A549 (cell line): Measurements from ENCODE around the gene PHF2. TPM values are rescaled to one million over a fixed set of nuclear protein-coding genes. Genes with fewer than 3 reads are reported as not detected.

Source experiments
- ATAC-seq, 2 experiments: fragments of 200-7000 bp in 1 of 2; fragments of >200 bp in 1 of 2; cut with Nextera tagmentation in 1 of 2; cut with Tn5 transposase in 1 of 2; 3 replicates each; pipeline versions ENCODE4 v1.8.0 to v1.9.1; 2018 to 2020; ENCODE audit warnings: mild to moderate bottlenecking in 1 of 2, moderate library complexity in 1 of 2
- CTCF ChIA-PET: fragments of 300-600 bp; sonication (Branson Sonifier 250); formaldehyde crosslinking; extraction: SDS; loops from one replicate; lab custom pipeline; 2021; ENCODE audit warnings: antibody characterized with exemption, inconsistent platforms; lab: Yijun Ruan, JAX
- POLR2A ChIA-PET: fragments of 350-600 bp; formaldehyde crosslinking; extraction: SDS; loops from one replicate; lab custom pipeline; 2021; ENCODE audit warnings: antibody characterized with exemption, inconsistent platforms; lab: Yijun Ruan, JAX
- DNase-seq, 2 experiments: peaks; one replicate each; pipeline versions ENCODE4 v3.0.0 to v3.0.0-alpha.2; 2011 to 2016; ENCODE audit warnings: low read depth in 1 of 2, low spot score in 1 of 2
- FAIRE-seq: peaks from 2 replicates; lab custom pipeline; 2011; peaks lifted over from hg19 to GRCh38; lab: Jason Lieb, UNC
- H3K27ac ChIP-seq, 2 experiments: fragments of >200 bp; sonication (Bioruptor Twin); formaldehyde crosslinking; 3 replicates each; pipeline ENCODE4 v1.5.1; 2016 to 2017
- H3K4me1 ChIP-seq: fragments of >200 bp; sonication (Bioruptor Twin); formaldehyde crosslinking; 3 replicates; pipeline ENCODE4 v1.6.1; 2016
- H3K4me2 ChIP-seq: fragments of >200 bp; sonication (Bioruptor Twin); formaldehyde crosslinking; 3 replicates; pipeline ENCODE4 v1.6.1; 2016
- H3K4me3 ChIP-seq: fragments of >200 bp; sonication (Bioruptor Twin); formaldehyde crosslinking; 3 replicates; pipeline ENCODE4 v1.5.1; 2016
- H3K9me3 ChIP-seq: fragments of >200 bp; sonication (Bioruptor Twin); formaldehyde crosslinking; 3 replicates; pipeline ENCODE4 v1.6.1; 2016
- CBX2 ChIP-seq: fragments of 200-600 bp; sonication (generic); IDR thresholded peaks from 2 replicates; pipeline ENCODE4 v1.6.1; 2016; ENCODE audit warnings: low read depth, mild to moderate bottlenecking, borderline replicate concordance
- CBX8 ChIP-seq: fragments of 200-600 bp; sonication (generic); IDR thresholded peaks from 2 replicates; pipeline ENCODE4 v1.6.1; 2016
- CHD2 ChIP-seq: fragments of 150-350 bp; IDR thresholded peaks from 2 replicates; pipeline ENCODE4 v1.6.1; 2014; ENCODE audit warnings: low read length; ENCODE audit not compliant: partially characterized antibody
- EP300 ChIP-seq, 2 experiments: fragments of >200 bp; sonication (Bioruptor Twin); formaldehyde crosslinking; IDR thresholded peaks; 2 replicates in 1 of 2; 3 replicates in 1 of 2; pipeline ENCODE4 v1.6.1; 2016 to 2017
- ESRRA ChIP-seq: fragments of 150-350 bp; IDR thresholded peaks from 2 replicates; pipeline ENCODE4 v1.6.1; 2014; ENCODE audit warnings: mild to moderate bottlenecking, low read length, borderline replicate concordance
- FOSB ChIP-seq: fragments of 250-450 bp; sonication (Bioruptor Pico); IDR thresholded peaks from 2 replicates; pipeline ENCODE4 v1.5.0; 2020; ENCODE audit warnings: mild to moderate bottlenecking, moderate library complexity
- GATA3 ChIP-seq: IDR thresholded peaks from 2 replicates; pipeline ENCODE4 v1.6.1; 2012; ENCODE audit warnings: borderline replicate concordance
- HEYL ChIP-seq: fragments of 250-450 bp; sonication (Bioruptor Pico); IDR thresholded peaks from 2 replicates; pipeline ENCODE4 v1.8.0; 2021; ENCODE audit warnings: mild to moderate bottlenecking, moderate library complexity
- KDM1A ChIP-seq: fragments of 200-600 bp; sonication (generic); IDR thresholded peaks from 2 replicates; pipeline ENCODE4 v1.6.1; 2016; ENCODE audit warnings: low read depth, mild to moderate bottlenecking
- MYC ChIP-seq: IDR thresholded peaks from 2 replicates; pipeline ENCODE4 v1.6.1; 2012; ENCODE audit warnings: mild to moderate bottlenecking, inconsistent platforms, low read length, improper control_type of control experiment, borderline replicate concordance
- NFE2L2 ChIP-seq: fragments of 150-350 bp; conservative IDR thresholded peaks from 2 replicates; pipeline ENCODE4 v1.6.1; 2014; ENCODE audit warnings: low read length
- NR3C1 ChIP-seq: fragments of >200 bp; sonication (Bioruptor Twin); formaldehyde crosslinking; IDR thresholded peaks from 3 replicates; pipeline ENCODE4 v1.6.1; 2017
- PHF8 ChIP-seq: fragments of 200-600 bp; sonication (generic); IDR thresholded peaks from 2 replicates; pipeline ENCODE4 v1.6.1; 2016; ENCODE audit warnings: low read depth, mild to moderate bottlenecking, antibody characterized with exemption, moderate library complexity, borderline replicate concordance
- POLR2AphosphoS2 ChIP-seq: conservative IDR thresholded peaks from 2 replicates; pipeline ENCODE4 v1.6.1; 2012; ENCODE audit warnings: low read length, improper control_type of control experiment, inconsistent platforms
- RAD21 ChIP-seq, 2 experiments: fragments of >200 bp in 1 of 2; sonication (Bioruptor Twin) in 1 of 2; formaldehyde crosslinking in 1 of 2; IDR thresholded peaks in 1 of 2; conservative IDR thresholded peaks in 1 of 2; 2 replicates in 1 of 2; 3 replicates in 1 of 2; pipeline ENCODE4 v1.6.1; 2012 to 2018; ENCODE audit warnings: inconsistent platforms in 1 of 2
- RARB ChIP-seq: fragments of 250-450 bp; sonication (Bioruptor Pico); IDR thresholded peaks from 2 replicates; pipeline ENCODE4 v1.8.0; 2021; ENCODE audit warnings: mild to moderate bottlenecking, moderate library complexity
- RCOR1 ChIP-seq: fragments of 150-350 bp; IDR thresholded peaks from 2 replicates; pipeline ENCODE4 v1.6.1; 2014; ENCODE audit warnings: antibody characterized with exemption, low read length, low read depth
- TFCP2L1 ChIP-seq: fragments of 250-450 bp; sonication (Bioruptor Pico); IDR thresholded peaks from 2 replicates; pipeline ENCODE4 v1.5.0; 2021; ENCODE audit warnings: mild to moderate bottlenecking
- ZC3H11A ChIP-seq: fragments of 450-650 bp; IDR thresholded peaks from 2 replicates; pipeline ENCODE4 v1.6.1; 2014; ENCODE audit warnings: antibody characterized with exemption, mild to moderate bottlenecking
- WGBS: methylation state at CpG from one replicate; pipeline ENCODE4 v1.1.6; 2017; ENCODE audit errors: missing lambda C conversion rate; 5-methylcytosine and 5-hydroxymethylcytosine counted together
- polyA plus RNA-seq, 4 experiments: library from polyadenylated mRNA; depleted of rRNA in 3 of 4; stranded (reverse); fragments of >200 nt; fragmentation: RNase III in 1 of 4; extraction: RNeasy Plus Mini Kit Qiagen cat#74134 plus additional on column Dnase treatment in 1 of 4; gene quantifications; 2 replicates in 3 of 4; 3 replicates in 1 of 4; pipeline ENCODE4 v1.2.3, GENCODE V29; 2011 to 2017

Gene PHF2
- polyA plus RNA-seq, 2 of the 4 experiments (the other 2 are of a cell fraction) = 9.6 to 12.2 TPM

DNA sequence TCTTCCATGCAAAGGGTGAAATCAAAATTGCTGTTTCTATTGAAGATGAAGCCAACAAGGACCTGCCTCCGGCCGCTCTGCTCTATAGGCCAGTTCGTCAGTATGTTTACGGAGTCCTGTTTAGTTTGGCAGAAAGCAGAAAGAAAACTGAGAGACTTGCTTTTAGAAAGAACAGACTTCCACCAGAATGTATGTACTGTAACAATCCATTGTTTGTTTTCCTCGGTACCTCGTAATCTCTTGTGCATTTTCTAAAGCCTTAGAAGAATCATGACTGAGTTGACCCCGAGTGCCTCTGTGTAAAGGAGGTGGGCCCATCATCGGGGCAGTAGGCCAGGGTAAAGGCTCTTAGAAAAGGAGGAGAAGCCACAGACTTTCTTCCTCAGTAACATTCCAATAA lies 44.2 kb upstream of the PHF2 start (continued):
- TF ChIP-seq NFE2L2 (no peak), PHF8 (no peak)

- Histone ChIP-seq H3K9me3 (no peaks in the 10 kb centered on the region), H3K27ac (no peak overlapping the region), H3K4me1 (no peaks in the 10 kb centered on the region), H3K4me2 (no peak overlapping the region), H3K4me3 (no peak overlapping the region)
- FAIRE-seq (no peak), DNase-seq (peak in 1 of 2 experiments; percentile 8), ATAC-seq (peak in 1 of 2 experiments; percentile 50; a peak in 2 of 6 replicates)
- no peak for TF ChIP-seq CBX2
- 93% methylated on average over 7 of the region's 8 CpGs for WGBS
- POLR2A ChIA-PET = no interaction called here
- CTCF ChIA-PET = interaction anchor here (1.4 kb wide), 1 partner anchor 32 kb away, joined by 6 read pairs; no protein-coding TSS in a partner anchor
These were observed 42.5 kb upstream of the PHF2 start for GRCh38 chr9:93533863-93534262.

DNA sequence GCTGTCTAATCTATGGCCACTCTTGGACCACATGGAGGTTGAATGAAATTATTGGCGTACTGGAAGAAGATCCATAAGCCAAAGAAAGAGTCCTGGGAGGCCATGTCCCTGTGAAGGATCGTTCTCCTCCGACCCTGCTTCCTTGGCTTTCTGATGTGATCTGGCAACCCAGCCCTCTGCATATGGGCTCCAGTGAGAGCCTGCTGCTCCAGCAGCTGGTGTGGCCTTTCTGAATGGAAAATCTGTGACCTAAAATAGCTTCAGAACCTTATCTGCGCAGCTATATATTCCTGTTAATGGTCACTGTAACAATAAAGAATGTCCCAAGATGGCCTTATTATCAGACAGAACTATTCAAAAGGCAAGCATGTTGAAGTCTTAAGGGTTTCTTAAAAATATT lies 40.2 kb upstream of the PHF2 start:
- ATAC-seq = no peak
- ChIA-PET CTCF (interaction anchor here (1.5 kb wide), 1 partner anchor 30 kb away, joined by 9 read pairs; no protein-coding TSS in a partner anchor), POLR2A (no interaction called here)
- no peak for DNase-seq
- Histone ChIP-seq H3K4me1 (no peaks in the 10 kb centered on the region), H3K4me2 (no peak overlapping the region), H3K4me3 (no peak overlapping the region), H3K27ac (no peak overlapping the region), H3K9me3 (no peaks in the 10 kb centered on the region)
- 95% methylated on average over 4 of the region's 4 CpGs for WGBS
- FAIRE-seq = no peak
- TF ChIP-seq RARB (CRISPR knock-in tag) (no peak), KDM1A (no peak), CBX8 (no peak), ESRRA (no peak)

GRCh38 chr9:93536874-93537273 lies 39.5 kb upstream of the PHF2 start:
- no peak overlapping the region for H3K27ac ChIP-seq
- ChIA-PET POLR2A (no interaction called here), CTCF (interaction anchor here (0.9 kb wide), 1 partner anchor 29 kb away, joined by 3 read pairs; no protein-coding TSS in a partner anchor)
- peak in 1 of 2 experiments; percentile 13 for DNase-seq
- TF ChIP-seq RAD21 (conservative IDR thresholded peaks at IDR 0.05 in 1 of 2, IDR thresholded peaks at IDR 0.05 in 1 of 2) = peak in 1 of 2 experiments; percentile 10; a peak in 1 of 5 replicates
- no peak for TF ChIP-seq CBX2
- no peak overlapping the region for H3K4me2 ChIP-seq
- H3K4me1 ChIP-seq = no peaks in the 10 kb centered on the region
- no peak for ATAC-seq
- WGBS = 85% methylated on average over 9 of the region's 9 CpGs
- no peak overlapping the region for H3K4me3 ChIP-seq
- no peak for FAIRE-seq
- no peaks in the 10 kb centered on the region for H3K9me3 ChIP-seq

- H3K4me3 ChIP-seq = no peak overlapping the region
- CTCF ChIA-PET = no interaction called here
- H3K4me1 ChIP-seq = no peaks in the 10 kb centered on the region
- TF ChIP-seq HEYL (CRISPR knock-in tag) (no peak), EP300 (IDR thresholded peaks at IDR 0.05) (no peak), FOSB (CRISPR knock-in tag) (no peak), TFCP2L1 (CRISPR knock-in tag) (no peak), ZC3H11A (no peak), ESRRA (no peak), RCOR1 (no peak), NR3C1 (no peak), KDM1A (no peak)
- TF ChIP-seq, all 56 proteins: peak for 0
- FAIRE-seq (no peak), DNase-seq (no peak), ATAC-seq (no peak)
- Histone ChIP-seq H3K27ac (no peak overlapping the region), H3K4me2 (no peak overlapping the region), H3K9me3 (no peaks in the 10 kb centered on the region)
- POLR2A ChIA-PET = no interaction called here
- WGBS = 88% methylated on average over 7 of the region's 8 CpGs
These were observed 36.1 kb upstream of the PHF2 start for GRCh38 chr9:93540305-93540704.

GRCh38 chr9:93541005-93541404 lies 35.4 kb upstream of the PHF2 start:
- Histone ChIP-seq H3K4me3 (no peak overlapping the region), H3K4me1 (no peaks in the 10 kb centered on the region), H3K9me3 (no peaks in the 10 kb centered on the region)
- 85% methylated on average over 4 of the region's 4 CpGs for WGBS
- ChIA-PET POLR2A (no interaction called here), CTCF (interaction anchor here (1.5 kb wide), 1 partner anchor 25 kb away, joined by 5 read pairs; no protein-coding TSS in a partner anchor)
- no peak for FAIRE-seq
- TF ChIP-seq NR3C1 (no peak), PHF8 (no peak), GATA3 (no peak), POLR2AphosphoS2 (no peak), RAD21 (conservative IDR thresholded peaks at IDR 0.05 in 1 of 2, IDR thresholded peaks at IDR 0.05 in 1 of 2) (no peak), MYC (no peak), NFE2L2 (no peak), CHD2 (no peak), FOSB (CRISPR knock-in tag) (no peak)
- TF ChIP-seq, all 56 proteins: peak for 0
- ATAC-seq (no peak), DNase-seq (no peak)
- Histone ChIP-seq H3K4me2 (no peak overlapping the region), H3K27ac (no peak overlapping the region)
